ENCODE data around the gene KLHL17.
"Not testable (repeated sequence)": the region's sequence is repeated elsewhere in the genome, so short reads cannot be mapped to it uniquely, and the experiment has no call there.

The KLHL17 gene

DNA sequence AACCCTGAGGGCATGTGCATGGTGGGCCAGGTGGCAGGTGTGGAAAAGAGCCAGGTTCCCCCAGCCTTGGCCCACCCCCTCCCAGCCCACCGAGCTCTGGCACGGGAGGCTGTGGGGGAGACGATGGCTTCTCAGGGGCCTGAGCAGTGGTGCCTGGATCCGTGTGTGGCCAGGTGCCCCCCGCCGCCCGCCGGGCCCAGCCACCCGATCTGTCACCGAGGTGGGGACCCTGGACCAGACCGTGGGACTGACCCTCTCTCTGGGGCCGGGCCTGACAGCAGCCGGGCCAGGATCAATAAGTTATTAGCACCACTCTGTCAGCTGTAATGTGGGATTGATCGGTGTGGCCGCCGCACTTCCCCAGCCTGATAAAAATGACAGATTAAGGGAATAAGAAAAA, 22.9 kb upstream of the KLHL17 start:
- DNase-seq (ENCODE audit: low read depth): no peak

DNA sequence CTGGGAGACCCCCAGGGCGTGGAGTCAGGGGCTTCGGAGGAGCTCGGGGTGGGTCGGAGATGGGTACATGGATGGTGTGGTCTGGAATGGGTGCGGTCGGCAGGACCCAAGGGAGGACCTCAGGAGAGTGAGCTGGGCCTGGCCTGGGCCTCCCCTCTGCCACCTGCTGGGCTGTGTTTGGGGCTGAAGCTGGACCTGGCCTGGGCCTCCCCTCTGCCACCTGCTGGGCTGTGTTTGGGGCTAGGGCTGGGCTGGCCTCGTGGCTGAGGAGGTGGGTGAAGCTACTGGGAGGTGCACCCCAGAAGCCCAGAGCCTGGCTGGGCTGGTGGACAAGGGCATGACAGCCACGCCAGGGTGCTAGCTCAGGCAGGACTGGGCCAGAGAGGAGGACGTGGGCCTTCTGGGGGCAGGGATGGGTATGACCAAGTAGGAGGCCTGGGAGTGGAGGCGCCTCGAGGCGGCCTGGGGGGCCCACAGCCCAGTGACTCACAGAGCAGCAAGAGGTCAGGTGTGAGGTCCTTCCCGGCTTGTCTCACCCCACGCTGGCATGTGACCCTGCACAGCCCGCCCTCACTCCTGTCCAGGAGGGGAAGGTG, 22.2 kb upstream of the KLHL17 start:
- DNase-seq (ENCODE audit: low read depth): no peak

DNA sequence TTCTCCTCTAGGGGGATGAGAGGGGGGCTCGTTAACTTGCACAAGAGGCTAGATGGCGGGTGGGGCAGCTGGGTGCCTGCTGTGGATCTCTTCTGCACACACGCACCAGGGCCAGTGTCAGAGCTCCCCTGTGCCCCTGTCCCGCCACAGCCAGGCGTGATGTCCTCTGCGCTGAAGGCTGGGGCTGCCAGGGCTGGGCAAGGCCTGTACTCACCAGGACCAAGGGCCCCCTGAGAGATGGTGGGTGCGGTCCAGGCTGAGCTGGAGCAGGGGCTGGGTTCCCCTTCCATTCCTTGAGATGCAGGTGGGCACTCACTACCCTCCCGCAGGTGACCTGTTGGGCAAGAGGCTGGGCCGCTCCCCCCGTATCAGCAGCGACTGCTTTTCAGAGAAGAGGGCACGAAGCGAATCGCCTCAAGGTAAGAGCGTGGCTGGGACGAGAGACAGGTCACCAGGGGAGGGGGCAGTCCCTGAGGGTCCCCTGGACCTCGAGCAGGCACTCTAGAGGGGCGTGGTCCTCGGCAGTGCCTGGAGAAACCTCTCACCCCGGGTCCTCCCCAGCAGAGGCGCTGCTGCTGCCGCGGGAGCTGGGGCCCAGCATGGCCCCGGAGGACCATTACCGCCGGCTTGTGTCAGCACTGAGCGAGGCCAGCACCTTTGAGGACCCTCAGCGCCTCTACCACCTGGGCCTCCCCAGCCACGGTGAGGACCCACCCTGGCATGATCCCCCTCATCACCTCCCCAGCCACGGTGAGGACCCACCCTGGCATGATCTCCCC, 21.5 kb upstream of the KLHL17 start:
- no peak for DNase-seq (ENCODE audit: low read depth)

DNA sequence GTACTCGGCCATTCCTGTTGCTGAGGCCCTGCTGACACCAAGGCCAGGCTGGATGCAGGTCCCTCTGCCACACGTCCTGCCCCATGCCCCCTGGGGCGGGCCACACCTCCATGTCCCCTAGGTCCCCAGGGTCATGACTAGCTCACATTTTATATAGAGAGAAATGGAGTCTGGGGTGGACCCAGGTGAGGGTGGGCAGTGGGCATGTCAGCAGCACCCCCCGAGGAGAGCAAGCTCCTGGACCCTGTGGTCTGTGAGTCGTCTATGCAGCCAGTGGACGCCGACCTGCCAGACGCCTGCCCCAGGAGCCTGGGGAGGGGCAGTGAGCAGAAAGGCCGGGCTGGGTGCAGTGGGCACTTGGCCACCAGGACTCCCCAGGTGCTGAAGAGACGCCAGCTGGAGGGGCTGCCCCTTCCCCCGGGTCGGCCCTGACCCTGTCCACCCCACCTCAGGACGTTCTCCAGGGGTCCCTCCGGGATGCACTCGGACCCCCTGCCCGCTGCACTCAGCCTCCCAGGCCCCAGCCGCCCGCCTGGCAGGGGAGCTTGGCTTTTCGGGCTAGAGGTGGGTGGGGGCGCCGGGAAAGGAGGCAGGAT, 20.8 kb upstream of the KLHL17 start:
- DNase-seq (ENCODE audit: low read depth): no peak

DNA sequence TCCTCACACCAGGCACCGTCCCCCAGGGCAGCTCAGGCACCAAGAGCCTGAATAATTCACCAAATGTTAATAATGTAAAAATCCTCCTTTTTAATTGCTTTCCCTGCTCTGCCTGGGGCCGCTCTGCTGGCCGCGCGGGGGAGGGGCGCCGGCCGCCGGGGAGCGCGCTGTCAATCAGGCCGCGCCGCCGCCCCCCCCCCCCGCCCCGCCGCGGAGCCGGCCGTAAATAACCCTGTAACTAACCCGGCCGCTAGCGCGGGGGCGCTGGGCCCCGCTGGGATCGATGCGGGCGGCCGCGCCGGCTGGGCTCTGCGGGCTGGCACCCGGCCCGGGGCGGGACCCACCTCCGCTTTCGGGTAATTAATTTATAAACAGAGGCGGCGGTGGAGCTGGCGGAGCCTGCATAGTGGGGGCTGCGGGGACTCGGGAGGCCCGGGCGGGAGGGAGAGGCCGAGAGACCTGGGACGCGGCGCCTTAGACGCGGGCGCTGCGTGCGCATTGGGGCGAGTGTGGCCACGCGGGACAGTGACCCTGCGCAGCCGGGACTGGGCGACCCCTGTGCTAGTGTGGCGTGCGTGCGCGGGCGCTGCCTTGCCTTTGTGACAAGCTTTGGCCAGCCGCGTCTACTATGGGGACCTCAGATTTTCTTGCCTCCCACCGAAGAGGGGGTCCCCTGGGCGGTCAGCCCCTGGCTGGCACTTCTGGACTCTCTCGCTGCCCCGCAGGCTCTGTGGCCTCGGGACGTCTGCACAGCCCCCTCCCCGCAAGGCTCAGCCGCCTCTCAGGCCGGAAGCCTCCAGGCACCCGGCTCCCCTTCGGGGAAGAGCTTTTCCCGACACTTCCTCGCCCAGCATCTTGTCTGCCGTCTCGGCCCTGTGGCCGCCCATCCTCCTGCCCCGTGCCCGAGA, 20.0 kb upstream of the KLHL17 start:
- DNase-seq (ENCODE audit: low read depth): no peak

DNA sequence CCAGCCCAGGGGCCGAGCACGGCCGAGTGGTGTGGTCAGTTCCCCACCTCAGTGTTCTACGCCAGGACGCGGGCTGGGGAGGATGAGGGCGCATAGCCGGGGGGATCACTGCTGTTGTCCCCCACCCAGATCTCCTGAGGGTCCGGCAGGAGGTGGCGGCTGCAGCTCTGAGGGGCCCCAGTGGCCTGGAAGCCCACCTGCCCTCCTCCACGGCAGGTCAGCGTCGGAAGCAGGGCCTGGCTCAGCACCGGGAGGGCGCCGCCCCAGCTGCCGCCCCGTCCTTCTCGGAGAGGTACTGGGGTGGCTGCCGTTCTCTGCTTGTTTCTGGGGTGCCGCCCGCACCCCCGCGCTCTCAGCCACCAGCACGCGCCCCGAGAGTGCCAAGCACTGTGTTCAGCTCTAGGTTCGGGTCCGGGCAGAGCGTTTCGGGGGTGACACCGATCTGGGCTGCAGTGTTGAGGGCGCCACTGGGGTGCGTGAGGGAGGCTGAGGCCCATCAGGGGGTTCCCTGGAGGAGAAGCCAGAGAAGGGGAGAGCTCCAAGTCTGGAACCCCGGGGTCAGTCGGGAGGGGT, 19.3 kb upstream of the KLHL17 start:
- DNase-seq (ENCODE audit: low read depth): no peak

DNA sequence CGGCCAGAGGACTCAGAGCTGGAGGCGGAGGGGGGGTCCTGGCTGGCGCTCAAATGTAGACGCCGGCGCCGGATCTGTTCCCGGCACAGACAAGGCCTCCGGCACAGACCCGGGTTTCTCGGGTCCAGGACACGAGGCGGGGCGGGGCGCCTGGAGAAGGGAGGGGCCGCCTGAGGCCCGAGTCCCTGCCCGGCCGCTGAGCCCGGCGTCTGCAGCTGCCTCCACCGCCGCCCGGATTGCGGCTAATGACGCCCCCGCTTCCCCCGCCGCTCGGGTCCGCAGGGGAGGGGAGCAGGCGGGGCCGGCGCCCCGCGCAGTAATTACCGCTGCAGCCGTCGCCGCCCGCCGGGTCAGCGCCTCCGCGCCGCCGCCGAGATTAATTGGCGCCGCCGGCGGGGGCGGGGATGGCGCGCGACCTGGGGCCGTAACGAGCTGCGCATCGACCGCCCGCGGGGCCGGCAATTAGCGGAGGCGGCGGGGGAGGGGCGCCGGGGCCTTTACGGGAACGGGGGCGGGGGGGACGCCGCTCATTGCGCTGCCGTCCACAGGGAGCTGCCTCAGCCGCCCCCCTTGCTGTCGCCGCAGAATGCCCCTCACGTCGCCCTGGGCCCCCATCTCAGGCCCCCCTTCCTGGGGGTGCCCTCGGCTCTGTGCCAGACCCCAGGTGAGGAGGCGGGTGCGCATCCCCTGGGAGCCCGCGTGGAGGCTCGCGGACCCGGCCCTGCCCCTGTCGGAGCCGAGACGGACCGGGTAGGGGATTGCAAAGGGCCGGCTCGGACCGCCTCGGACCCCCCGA, 18.6 kb upstream of the KLHL17 start:
- no peak for DNase-seq (ENCODE audit: low read depth)

DNA sequence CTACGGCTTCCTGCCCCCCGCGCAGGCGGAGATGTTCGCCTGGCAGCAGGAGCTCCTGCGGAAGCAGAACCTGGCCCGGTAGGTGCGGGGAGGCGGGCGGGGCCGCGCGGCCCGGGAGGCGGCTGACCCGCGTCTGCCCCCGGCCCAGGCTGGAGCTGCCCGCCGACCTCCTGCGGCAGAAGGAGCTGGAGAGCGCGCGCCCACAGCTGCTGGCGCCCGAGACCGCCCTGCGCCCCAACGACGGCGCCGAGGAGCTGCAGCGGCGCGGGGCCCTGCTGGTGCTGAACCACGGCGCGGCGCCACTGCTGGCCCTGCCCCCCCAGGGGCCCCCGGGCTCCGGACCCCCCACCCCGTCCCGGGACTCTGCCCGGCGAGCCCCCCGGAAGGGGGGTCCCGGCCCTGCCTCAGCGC, 18.0 kb upstream of the KLHL17 start:
- DNase-seq (ENCODE audit: low read depth): no peak

DNA sequence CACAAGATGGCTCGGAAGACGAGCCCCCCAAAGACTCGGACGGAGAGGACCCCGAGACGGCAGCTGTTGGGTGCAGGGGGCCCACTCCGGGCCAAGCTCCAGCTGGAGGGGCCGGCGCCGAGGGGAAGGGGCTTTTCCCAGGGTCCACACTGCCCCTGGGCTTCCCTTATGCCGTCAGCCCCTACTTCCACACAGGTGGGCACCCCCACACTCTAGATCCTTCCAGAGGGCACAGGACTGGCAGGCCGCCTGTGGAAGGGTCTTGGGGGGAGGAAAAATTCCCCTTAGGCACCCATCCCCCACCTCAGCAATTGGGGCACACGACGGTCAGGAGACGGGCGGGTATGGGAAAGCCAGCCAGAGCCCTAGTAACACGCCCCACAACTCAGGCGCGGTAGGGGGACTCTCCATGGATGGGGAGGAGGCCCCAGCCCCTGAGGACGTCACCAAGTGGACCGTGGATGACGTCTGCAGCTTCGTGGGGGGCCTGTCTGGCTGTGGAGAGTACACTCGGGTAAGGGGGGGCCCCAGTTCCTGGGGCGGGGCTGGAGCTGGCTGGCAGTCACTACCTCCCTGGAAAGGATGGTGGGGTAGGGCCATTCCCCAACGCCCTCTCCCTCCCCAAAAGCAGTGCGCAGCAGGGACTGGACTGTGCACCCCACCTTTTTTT, 17.4 kb upstream of the KLHL17 start:
- DNase-seq (ENCODE audit: low read depth): no peak

DNA sequence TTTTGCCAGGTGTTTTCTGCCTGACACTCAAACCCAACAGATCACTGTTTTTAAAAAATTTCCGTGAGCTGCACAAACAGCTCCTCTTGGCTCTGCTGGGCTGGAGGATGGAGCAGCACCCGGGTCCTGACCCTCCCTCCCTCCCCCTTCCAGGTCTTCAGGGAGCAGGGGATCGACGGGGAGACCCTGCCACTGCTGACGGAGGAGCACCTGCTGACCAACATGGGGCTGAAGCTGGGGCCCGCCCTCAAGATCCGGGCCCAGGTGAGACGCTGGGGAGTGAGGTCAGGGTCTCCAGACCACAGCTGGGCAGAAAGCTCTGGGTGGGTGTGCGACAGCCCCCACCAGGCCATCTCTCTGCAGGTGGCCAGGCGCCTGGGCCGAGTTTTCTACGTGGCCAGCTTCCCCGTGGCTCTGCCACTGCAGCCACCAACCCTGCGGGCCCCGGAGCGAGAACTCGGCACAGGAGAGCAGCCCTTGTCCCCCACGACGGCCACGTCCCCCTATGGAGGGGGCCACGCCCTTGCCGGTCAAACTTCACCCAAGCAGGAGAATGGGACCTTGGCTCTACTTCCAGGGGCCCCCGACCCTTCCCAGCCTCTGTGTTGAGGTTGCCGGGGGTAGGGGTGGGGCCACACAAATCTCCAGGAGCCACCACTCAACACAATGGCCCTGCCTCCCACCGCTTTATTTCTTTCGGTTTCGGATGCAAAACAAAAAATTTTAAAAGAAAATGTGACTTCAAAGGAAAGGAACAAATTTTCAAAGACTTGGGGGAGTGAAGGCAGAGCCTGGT, 16.6 kb upstream of the KLHL17 start:
- DNase-seq (ENCODE audit: low read depth): no peak

DNA sequence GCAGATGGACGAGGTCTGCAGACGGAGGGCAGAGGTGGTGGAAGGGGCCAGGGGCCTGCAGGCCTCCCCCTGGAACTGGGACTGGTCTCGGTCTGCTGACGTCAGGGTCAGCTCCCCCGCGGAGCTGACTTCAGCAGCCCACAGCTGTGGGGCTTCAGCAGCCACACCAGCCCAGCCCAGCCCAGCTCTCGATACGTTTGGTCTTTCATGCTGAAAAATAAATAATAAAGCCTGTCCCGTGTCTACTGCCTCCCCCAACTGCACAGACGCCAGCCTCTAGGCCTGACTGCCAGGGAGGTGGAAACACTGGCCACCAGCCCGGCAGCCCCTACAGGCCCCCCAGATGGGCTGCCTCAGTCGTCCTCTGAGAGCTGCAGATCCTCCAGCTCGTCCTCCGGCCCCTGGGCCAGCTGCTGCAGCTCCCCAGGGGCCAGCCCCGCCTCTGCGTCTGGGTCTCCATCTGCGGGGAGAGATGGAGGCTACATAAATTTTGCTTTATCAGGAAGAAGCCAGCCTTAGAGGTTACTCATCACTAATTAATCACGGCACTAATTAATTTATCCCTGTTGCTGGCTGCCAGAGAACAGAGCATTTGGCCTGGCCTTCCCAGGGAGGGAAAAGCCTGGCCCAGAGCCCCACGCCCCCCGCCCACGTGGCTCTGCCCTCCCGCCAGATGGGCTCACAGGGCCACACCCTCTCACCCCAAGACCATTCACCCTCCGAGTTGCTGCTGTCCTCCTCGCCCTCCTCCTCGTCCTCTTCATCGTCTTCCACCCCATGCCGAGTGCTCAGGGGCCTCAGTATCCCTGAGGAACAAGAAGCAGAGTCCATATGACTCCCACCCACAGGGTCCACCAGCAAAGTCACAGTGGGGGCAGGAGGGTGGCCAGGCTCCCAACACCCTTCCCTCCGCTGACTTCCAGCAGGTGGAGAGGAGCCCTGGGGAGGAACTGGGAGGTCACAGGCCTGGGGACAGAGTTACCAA, 15.8 kb upstream of the KLHL17 start:
- no peak for DNase-seq (ENCODE audit: low read depth)

DNA sequence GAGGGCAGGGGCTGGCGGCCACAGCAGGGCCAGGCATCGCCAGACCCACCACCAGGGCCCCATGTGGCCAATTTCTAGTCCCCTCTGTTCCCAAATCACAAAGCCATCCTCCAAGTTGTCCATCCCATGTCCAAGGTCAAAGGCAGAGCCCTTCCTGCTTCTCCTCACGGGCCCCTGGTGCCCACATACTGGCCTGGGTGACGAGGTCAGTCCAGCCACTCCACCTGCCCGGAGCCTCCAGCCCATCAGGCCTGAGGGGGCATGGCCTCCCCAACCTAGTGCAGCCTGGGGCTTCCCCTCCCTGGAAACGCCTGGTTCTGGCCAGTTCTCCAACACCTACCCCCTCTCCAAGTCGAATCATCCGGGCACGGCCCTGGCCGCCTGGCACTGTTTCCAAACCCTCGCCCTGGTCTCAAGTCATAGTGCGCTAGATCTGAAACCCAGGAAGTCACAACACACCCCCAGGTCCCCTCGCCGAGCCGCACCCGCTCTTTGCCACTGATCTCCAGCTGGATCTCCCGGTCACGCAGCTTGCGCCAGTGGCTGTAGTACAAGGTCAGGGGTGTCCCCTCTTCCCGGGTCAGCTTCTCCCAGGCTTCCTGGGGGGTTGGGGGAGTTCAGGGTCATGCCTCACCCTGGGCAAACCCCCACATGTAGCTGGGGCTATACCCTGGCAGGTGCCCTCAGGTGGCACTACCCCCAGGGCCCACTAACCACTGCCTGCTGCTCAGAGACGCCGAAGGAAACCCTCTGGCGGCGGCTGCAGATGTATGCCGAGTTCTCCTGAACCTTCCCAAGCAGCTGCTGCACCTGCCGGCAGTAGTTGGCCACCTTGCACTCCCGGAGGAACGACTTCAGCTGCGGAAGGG, 14.5 kb upstream of the KLHL17 start:
- DNase-seq (ENCODE audit: low read depth): no peak

DNA sequence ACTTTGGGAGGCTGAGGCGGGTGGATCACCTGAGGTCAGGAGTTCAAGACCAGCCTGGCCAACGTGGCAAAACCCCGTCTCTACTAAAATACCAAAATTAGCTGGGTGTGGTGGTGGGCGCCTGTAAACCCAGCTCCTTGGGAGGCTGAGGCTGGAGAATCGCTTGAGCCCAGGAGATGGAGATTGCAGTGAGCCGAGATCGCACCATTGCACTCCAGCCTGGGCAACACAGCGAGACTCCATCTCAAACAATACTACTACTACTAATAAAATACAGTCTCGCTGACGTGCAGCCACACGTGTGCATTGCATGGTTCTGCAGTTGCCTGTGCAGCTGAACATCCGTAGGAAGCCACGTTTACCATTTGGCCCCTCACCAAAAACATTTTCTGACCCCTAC, 13.6 kb upstream of the KLHL17 start:
- DNase-seq (ENCODE audit: low read depth): not testable (repeated sequence)

DNA sequence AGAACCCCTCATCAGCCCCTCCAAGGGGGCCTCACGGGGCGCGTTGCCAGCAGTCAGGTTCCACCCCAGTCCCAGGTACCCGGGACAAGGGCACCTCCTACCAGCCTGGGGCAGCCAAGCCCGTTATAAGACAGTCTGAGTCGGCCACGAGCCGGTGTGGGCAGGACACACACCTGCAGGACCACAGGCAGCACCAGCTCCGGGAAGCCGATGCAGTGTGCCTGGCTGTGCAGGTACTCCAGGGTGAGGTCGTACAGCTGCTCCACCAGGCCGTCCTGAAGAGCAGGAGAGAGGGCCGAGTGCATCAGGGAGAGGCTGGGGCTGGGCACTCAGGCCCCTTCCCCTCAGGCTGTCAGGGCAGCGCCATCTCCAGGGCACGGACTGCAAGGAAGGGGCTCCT, 12.4 kb upstream of the KLHL17 start:
- no peak for DNase-seq (ENCODE audit: low read depth)

DNA sequence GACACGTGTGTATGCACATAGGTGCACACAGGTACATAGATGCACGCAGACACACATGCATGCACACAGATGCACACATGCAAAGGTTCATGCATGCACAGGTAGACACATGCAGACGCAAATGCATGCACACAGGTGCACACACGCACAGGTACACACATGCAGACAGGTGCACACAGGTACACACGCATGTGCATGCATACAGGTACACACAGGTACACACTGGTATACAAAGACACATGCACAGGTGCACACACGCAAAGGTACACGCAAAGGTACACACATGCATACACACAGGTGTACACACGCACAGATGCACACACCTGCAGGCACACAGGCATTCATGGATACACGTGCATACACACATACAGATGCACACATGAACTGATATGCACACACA, 10.1 kb upstream of the KLHL17 start:
- DNase-seq (ENCODE audit: low read depth): no peak

DNA sequence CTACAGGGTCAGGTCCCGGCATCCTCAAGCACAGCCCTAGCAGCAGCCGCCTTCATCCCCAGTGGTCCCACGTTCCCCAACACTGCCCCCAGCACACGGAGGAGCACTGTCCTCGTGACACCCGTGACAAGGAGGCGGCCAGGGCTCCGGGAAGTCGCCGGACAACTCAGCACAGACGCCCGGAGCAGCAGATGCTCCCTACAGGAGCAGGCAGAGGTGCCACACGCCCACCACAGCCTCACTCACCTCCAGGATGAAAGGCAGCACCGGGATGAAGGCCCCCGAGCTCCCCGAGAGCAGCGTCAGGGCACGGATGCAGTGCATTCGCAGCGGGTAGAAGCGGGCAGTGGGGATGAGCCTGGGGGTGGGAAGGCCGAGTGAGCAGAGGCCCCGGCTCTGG, 9.5 kb upstream of the KLHL17 start:
- no peak for DNase-seq (ENCODE audit: low read depth)

DNA sequence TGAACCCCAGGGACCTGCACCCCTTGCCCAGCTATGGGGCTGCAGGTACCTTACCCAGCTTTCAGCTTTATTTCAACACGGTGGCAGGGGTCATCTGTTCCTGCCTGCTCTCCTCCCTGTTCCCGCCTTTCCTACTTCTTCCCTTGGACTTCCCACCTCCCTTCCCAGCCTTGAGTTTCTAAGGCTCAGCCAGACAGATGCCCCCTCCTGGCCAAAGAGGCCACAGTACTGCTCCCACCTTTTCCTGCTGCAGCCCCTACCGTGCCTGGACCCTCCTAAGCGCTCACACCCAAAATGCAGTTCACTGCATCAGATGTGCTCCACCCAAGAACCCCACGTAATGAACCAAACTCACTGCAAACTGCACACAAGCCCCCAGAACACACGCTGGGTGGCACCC, 9.0 kb upstream of the KLHL17 start:
- no peak for DNase-seq (ENCODE audit: low read depth)

DNA sequence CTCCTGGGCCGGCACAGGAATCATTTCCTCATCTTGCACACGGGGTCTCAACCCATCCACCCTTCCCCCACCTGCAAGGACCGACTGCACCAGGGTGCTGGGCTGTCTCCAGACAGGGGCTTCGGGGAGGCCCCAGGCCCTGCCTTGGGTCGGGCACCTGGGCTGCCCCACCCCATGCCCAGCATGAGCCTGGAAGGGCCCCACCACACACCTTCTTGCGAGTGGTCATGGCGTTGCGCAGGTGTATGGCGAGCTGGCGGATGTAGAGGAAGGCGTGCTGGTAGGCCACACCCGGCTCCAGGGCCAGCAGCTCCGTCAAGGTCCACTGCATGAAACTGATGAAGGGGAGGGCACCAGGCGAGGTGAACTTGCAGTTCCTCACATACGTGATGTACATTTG, 8.2 kb upstream of the KLHL17 start:
- no peak for DNase-seq (ENCODE audit: low read depth)

Measured in T-helper 22 cell (primary cell).